VCaP (cell line): ENCODE data around the gene ATXN10.

Source experiments
- H3K27ac ChIP-seq: fragments of 450-650 bp; 2 replicates; pipeline ENCODE4 v1.5.1; 2017
- CTCF ChIP-seq: fragments of 450-650 bp; conservative IDR thresholded peaks from 2 replicates; pipeline ENCODE4 v1.5.1; 2017; ENCODE audit warnings: mild to moderate bottlenecking, moderate library complexity

ATXN10 gene

DNA sequence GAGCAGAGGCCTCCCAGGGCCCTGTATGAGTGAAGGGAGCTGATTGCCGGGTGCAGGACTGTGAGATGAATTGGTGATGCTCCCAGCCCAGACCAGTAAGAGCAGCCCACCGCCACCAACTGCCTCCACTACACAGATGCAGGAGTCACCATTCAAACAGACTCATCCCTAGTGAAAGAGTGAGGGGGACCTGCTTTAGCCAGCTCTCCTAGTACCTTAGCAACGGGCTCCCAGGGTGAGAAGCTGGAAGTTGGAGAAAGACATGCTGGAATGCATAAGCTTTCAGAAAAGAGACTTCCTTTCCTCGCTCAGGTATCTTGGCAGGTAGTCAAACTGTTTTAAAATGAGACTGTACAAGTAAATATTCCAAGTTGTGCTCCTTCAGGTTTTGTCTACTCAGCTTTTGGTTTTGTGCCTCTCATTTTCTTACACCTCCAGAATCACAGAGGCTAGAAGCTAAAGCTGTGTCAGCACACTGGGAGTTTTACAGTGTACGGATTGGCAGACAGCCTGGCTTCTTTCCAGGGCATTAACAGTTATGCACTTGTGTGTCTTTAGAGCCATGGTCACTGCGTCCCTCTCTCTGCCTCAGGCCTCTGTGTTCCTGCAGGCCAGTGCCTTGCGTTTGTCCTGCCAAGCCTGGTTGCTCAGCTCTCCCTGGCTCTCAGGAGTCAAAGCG is 146.2 kb downstream of the ATXN10 start:
- TF ChIP-seq CTCF, result no peak

DNA sequence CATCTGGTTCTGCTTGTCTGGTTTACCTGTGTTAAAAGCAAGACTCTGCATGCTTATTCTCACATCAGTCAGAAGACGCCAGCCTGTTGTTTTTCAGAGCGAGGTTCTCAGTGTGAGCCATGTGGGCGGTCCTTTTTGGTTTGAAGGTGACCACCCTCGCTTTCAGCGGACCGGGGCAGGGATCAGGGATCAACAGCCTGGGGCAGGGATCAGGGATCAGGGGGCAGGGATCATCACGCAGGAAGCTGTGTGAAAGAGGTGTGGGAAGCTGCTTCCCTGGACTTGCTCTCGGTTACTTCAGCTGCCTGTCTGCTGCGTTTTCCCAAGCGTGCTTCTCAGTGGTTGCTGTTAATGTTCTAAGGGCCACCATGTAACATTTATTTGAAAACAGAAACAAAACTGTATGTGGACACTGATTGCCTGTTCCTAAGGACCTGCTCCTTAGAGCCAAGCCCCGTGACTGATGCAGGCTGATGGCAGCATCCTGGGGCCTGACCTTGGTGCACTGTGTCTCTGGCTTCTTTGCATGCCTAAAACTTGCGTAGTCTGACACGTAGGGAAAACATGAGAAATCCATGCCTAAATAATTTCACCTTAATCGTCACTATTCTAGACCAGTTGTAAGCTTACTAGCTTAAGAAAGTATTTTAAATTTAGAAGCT is 146.9 kb downstream of the ATXN10 start:
- H3K27ac ChIP-seq, result peak overlapping the region; percentile 29; the same call in 1 of the 2 replicates
- TF ChIP-seq CTCF, result no peak

More for the DNA sequence above, 146.2 kb downstream of the ATXN10 start:
- H3K27ac ChIP-seq, result peak overlapping the region; percentile 29; the same call in 1 of the 2 replicates

DNA sequence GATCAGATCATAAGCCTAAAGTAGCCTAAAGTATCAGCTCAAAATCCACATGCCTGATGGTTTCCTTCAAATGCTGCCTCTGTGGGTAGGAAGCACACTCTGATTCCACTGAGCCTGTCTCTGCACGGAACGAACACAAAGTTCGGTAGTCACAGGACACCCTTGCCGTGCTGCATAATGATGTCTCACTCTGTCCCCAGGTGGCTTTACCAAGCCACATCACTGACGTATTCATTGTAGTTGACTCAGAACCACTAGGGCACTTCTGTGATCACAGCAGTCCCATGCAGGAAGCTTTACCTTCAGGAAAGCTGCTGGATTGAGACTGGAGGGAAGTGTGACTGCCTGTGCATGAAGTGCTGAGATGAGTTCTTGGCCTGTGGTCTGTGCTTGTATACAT is 147.7 kb downstream of the ATXN10 start:
- no peak for TF ChIP-seq CTCF
- no peak overlapping the region; the same call in 1 of the 2 replicates for H3K27ac ChIP-seq

- TF ChIP-seq CTCF, result no peak
- no peak overlapping the region for H3K27ac ChIP-seq
Observed at GRCh38 chr22:45823336-45823735, 151.7 kb downstream of the ATXN10 start.

GRCh38 chr22:45826520-45826919 is 154.9 kb downstream of the ATXN10 start:
- no peak for TF ChIP-seq CTCF
- H3K27ac ChIP-seq, result no peak overlapping the region

DNA sequence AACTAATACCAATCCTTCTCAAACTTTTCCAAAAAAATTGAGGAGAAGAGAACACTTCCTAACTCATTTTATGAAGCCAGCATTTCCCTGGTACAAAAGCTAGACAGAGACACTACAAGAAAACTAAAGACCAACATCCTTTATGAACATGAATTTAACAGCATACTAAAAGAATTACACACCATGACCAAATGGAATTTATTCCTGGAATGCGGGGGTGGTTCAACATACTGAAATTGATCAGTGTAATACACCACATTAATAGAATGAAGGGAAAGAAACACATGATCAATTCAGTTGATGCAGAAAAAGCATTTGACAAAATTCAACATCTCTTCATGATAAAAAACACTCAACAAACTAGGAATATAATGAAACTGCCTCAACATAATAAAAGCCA is 157.2 kb downstream of the ATXN10 start:
- TF ChIP-seq CTCF, result no peak
- no peak overlapping the region for H3K27ac ChIP-seq

DNA sequence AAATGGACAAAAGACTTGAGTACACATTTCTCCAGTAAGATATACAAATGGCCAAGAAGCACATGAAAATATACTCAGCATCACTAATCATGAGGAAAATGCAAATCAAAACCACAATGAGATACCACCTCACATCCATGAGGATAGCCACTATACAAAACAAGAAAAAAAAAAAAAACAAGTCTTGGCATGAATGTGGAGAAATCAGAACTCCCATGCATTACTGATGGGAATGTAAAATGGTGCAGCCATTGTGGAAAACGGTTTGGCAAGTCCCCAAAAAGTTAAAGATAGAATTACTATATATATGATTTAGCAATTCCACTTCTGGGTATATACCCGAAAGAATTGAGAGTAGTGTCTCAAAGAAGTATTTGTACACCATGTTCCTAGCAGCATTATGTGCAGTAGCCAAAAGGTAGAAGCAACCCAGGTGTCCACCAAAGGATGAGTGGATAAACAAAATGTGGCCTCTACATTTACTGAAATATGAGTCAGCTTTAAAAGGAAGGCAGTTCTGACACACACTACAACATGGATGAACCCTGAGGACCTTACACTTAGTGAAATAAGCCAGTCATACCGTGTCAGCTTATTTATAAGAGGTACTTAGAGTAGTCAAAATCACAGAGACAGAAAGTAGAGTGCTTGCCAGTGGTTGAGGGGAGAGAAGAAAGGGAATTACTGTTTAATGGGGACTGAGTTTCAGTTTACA is 159.1 kb downstream of the ATXN10 start:
- H3K27ac ChIP-seq, result no peak overlapping the region
- no peak for TF ChIP-seq CTCF
